ENCODE results near the gene ADCY7. TPM values are rescaled to one million over a fixed set of nuclear protein-coding genes. Genes with fewer than 3 reads are reported as not detected.

The ADCY7 gene
- total RNA-seq, 2 donors from 2014 or later = 30.1 to 37.2 TPM

GRCh38 chr16:50282010-50282538, 15.7 kb downstream of the ADCY7 start:
- no peak for DNase-seq
- no peak for TF ChIP-seq CTCF (conservative IDR thresholded peaks at IDR 0.05)
- no peak overlapping the region for H3K27ac Mint-ChIP-seq
- no peaks in the 10 kb centered on the region for H3K27me3 ChIP-seq (ENCODE audit: control insufficient read depth, insufficient read depth, low read length, poor library complexity, severe bottlenecking)
- peaks cover 5% of the 10 kb centered on the region for H3K36me3 Mint-ChIP-seq (ENCODE audit: low read depth)
- peaks cover 8% of the 10 kb centered on the region for H3K4me1 Mint-ChIP-seq
- H3K9ac ChIP-seq (ENCODE audit: extremely low read depth, low read length, poor library complexity, severe bottlenecking) = no peak overlapping the region
- H3K4me1 ChIP-seq (ENCODE audit: control insufficient read depth, insufficient read depth, low read length) = peaks cover 5% of the 10 kb centered on the region
- peaks cover 16% of the 10 kb centered on the region for H3K9me3 Mint-ChIP-seq
- H3K36me3 ChIP-seq (ENCODE audit: control insufficient read depth, insufficient read depth, low read length) = no peaks in the 10 kb centered on the region
- H3K27ac ChIP-seq (ENCODE audit: low read depth, low read length) = no peak overlapping the region
- H3K27me3 Mint-ChIP-seq (ENCODE audit: insufficient read depth) = no peaks in the 10 kb centered on the region
- H3K4me3 Mint-ChIP-seq = no peak overlapping the region
- H3K4me3 ChIP-seq (ENCODE audit: low read length) = no peak overlapping the region
- 88 to 90% methylated on average over 4 to 7 of the region's 7 CpGs for WGBS, 2 experiments (ENCODE audit: insufficient coverage in 1 of 2, insufficient read length in 1 of 2)
- H3K9me3 ChIP-seq (ENCODE audit: control insufficient read depth, low read length) = peaks cover 9% of the 10 kb centered on the region

GRCh38 chr16:50282955-50283631, 16.7 kb downstream of the ADCY7 start:
- WGBS, 2 experiments (ENCODE audit: insufficient coverage in 1 of 2, insufficient read length in 1 of 2) = 92 to 96% methylated on average over 6 to 9 of the region's 9 CpGs
- DNase-seq = no peak
- H3K27ac ChIP-seq (ENCODE audit: low read depth, low read length) = no peak overlapping the region
- Mint-ChIP-seq H3K27me3 (ENCODE audit: insufficient read depth) (no peaks in the 10 kb centered on the region), H3K9me3 (peaks cover 14% of the 10 kb centered on the region), H3K36me3 (ENCODE audit: low read depth) (peaks cover 5% of the 10 kb centered on the region), H3K27ac (no peak overlapping the region), H3K4me3 (no peak overlapping the region), H3K4me1 (peaks cover 8% of the 10 kb centered on the region)
- no peaks in the 10 kb centered on the region for H3K27me3 ChIP-seq (ENCODE audit: control insufficient read depth, insufficient read depth, low read length, poor library complexity, severe bottlenecking)
- no peak overlapping the region for H3K9ac ChIP-seq (ENCODE audit: extremely low read depth, low read length, poor library complexity, severe bottlenecking)
- peaks cover 5% of the 10 kb centered on the region for H3K4me1 ChIP-seq (ENCODE audit: control insufficient read depth, insufficient read depth, low read length)
- no peak for TF ChIP-seq CTCF (conservative IDR thresholded peaks at IDR 0.05)
- H3K9me3 ChIP-seq (ENCODE audit: control insufficient read depth, low read length) = peaks cover 9% of the 10 kb centered on the region
- H3K36me3 ChIP-seq (ENCODE audit: control insufficient read depth, insufficient read depth, low read length) = no peaks in the 10 kb centered on the region
- H3K4me3 ChIP-seq (ENCODE audit: low read length) = no peak overlapping the region

GRCh38 chr16:50284131-50284911, 18.0 kb downstream of the ADCY7 start:
- Histone ChIP-seq H3K27me3 (ENCODE audit: control insufficient read depth, insufficient read depth, low read length, poor library complexity, severe bottlenecking) (no peaks in the 10 kb centered on the region), H3K9ac (ENCODE audit: extremely low read depth, low read length, poor library complexity, severe bottlenecking) (no peak overlapping the region), H3K27ac (ENCODE audit: low read depth, low read length) (no peak overlapping the region), H3K4me1 (ENCODE audit: control insufficient read depth, insufficient read depth, low read length) (peaks cover 3% of the 10 kb centered on the region), H3K9me3 (ENCODE audit: control insufficient read depth, low read length) (peaks cover 9% of the 10 kb centered on the region), H3K36me3 (ENCODE audit: control insufficient read depth, insufficient read depth, low read length) (no peaks in the 10 kb centered on the region), H3K4me3 (ENCODE audit: low read length) (no peak overlapping the region)
- no peak for TF ChIP-seq CTCF (conservative IDR thresholded peaks at IDR 0.05)
- no peak for DNase-seq
- WGBS, 2 experiments (ENCODE audit: insufficient coverage in 1 of 2, insufficient read length in 1 of 2) = 92% methylated on average over 10 to 14 of the region's 14 CpGs
- H3K9me3 Mint-ChIP-seq = peaks cover 9% of the 10 kb centered on the region
- no peak overlapping the region for H3K4me3 Mint-ChIP-seq
- H3K27me3 Mint-ChIP-seq (ENCODE audit: insufficient read depth) = no peaks in the 10 kb centered on the region
- H3K27ac Mint-ChIP-seq = no peak overlapping the region
- H3K4me1 Mint-ChIP-seq = peaks cover 5% of the 10 kb centered on the region
- H3K36me3 Mint-ChIP-seq (ENCODE audit: low read depth) = peaks cover 9% of the 10 kb centered on the region
